Measurements from ENCODE around the gene AMPD3. TPM values are rescaled to one million over a fixed set of nuclear protein-coding genes. Genes with fewer than 3 reads are reported as not detected.

AMPD3 gene
- total and polyA plus RNA-seq, 4 donors: 12.8 to 19.0 (median 13.6) TPM

GRCh38 chr11:10556590-10556989 is 101.5 kb downstream of the AMPD3 start:
- Histone ChIP-seq H3K27me3 (ENCODE audit: control insufficient read depth, insufficient read depth, low read length) (no peaks in the 10 kb centered on the region), H3K27ac (ENCODE audit: low read depth, low read length) (no peak overlapping the region), H3K36me3 (ENCODE audit: control insufficient read depth, insufficient read depth, low read length) (no peaks in the 10 kb centered on the region), H3K9me3 (ENCODE audit: control insufficient read depth, insufficient read depth, low read length) (no peaks in the 10 kb centered on the region), H3K4me1 (ENCODE audit: control insufficient read depth, insufficient read depth, low read length) (no peaks in the 10 kb centered on the region), H3K4me3 (ENCODE audit: low read depth, low read length) (no peak overlapping the region)
- no CpG with 5 or more reads among the region's 1 CpG for WGBS (ENCODE audit: insufficient coverage)
- DNase-seq (ENCODE audit: low read depth in 4 of 6, low spot score in 6 of 6): no peak

Other genes with a start within 250 kb of the AMPD3 start
- gene SBF2, start 161.0 kb upstream of the AMPD3 start, total RNA-seq: 10 to 100 TPM; 68.8 to 74.2 TPM
- gene SBF2, start 161.0 kb upstream of the AMPD3 start, polyA plus RNA-seq (ENCODE audit: insufficient read length in 2 of 2): 10 to 100 TPM; 50.3 to 53.8 TPM
- 10 to 100 TPM; 49.8 to 67.6 TPM for gene ADM, start 150.2 kb upstream of the AMPD3 start, total RNA-seq
- gene ADM, start 150.2 kb upstream of the AMPD3 start, polyA plus RNA-seq (ENCODE audit: insufficient read length in 2 of 2): 10 to 100 TPM in 1 of 2 donors, 1 to 10 TPM in 1; 3.5 to 13.5 TPM
- 10 to 100 TPM; 51.6 to 91.2 TPM for gene RNF141, start 85.9 kb downstream of the AMPD3 start, total RNA-seq
- 10 to 100 TPM; 59.0 to 77.1 TPM for gene RNF141, start 85.9 kb downstream of the AMPD3 start, polyA plus RNA-seq (ENCODE audit: insufficient read length in 2 of 2)
- gene LYVE1, start 113.4 kb downstream of the AMPD3 start, total RNA-seq: 10 to 100 TPM; 44.8 to 56.5 TPM
- 10 to 100 TPM; 12.5 to 17.8 TPM for gene LYVE1, start 113.4 kb downstream of the AMPD3 start, polyA plus RNA-seq (ENCODE audit: insufficient read length in 2 of 2)
- gene IRAG1, start 238.5 kb downstream of the AMPD3 start, total RNA-seq: 10 to 100 TPM in 1 of 2 donors, 1 to 10 TPM in 1; 5.2 to 13.8 TPM
- 1 to 10 TPM; 4.2 to 4.6 TPM for gene IRAG1, start 238.5 kb downstream of the AMPD3 start, polyA plus RNA-seq (ENCODE audit: insufficient read length in 2 of 2)